Hepatocyte (in vitro differentiated cells): ENCODE measurements around the gene HTR2A. TPM values are rescaled to one million over a fixed set of nuclear protein-coding genes. Genes with fewer than 3 reads are reported as not detected.

ENCODE experiments used
- DNase-seq: peaks from one replicate; pipeline ENCODE4 v3.0.0-alpha.2; 2016; ENCODE audit warnings: low spot score
- H2AFZ ChIP-seq: fragments of 200-600 bp; sonication (generic); 2 replicates; pipeline ENCODE4 v1.6.0; 2016; ENCODE audit warnings: antibody characterized with exemption, mild to moderate bottlenecking
- H3K27ac ChIP-seq: fragments of 200-600 bp; sonication (generic); 2 replicates; pipeline ENCODE4 v1.5.1; 2016; ENCODE audit warnings: mild to moderate bottlenecking
- H3K27me3 ChIP-seq: fragments of 200-600 bp; sonication (generic); 2 replicates; pipeline ENCODE4 v1.6.1; 2016
- H3K36me3 ChIP-seq: fragments of 200-600 bp; sonication (generic); replicated peaks from 2 replicates; pipeline ENCODE4 v1.5.1; 2016; ENCODE audit warnings: low read depth; ENCODE audit not compliant: insufficient read depth
- H3K4me1 ChIP-seq: fragments of 200-600 bp; sonication (generic); 2 replicates; pipeline ENCODE4 v1.5.1; 2016; ENCODE audit warnings: mild to moderate bottlenecking, moderate library complexity; ENCODE audit not compliant: insufficient read depth
- H3K4me2 ChIP-seq: fragments of 200-600 bp; sonication (generic); 2 replicates; pipeline ENCODE4 v1.6.0; 2016
- H3K4me3 ChIP-seq: fragments of 200-600 bp; sonication (generic); 2 replicates; pipeline ENCODE4 v1.5.1; 2016; ENCODE audit warnings: mild to moderate bottlenecking
- H3K79me2 ChIP-seq: fragments of 200-600 bp; sonication (generic); 2 replicates; pipeline ENCODE4 v1.6.0; 2017; ENCODE audit warnings: mild to moderate bottlenecking
- H3K9me2 ChIP-seq: fragments of 200-600 bp; sonication (generic); replicated peaks from 2 replicates; pipeline ENCODE4 v1.6.0; 2017; ENCODE audit warnings: mild to moderate bottlenecking; ENCODE audit not compliant: insufficient read depth
- H3K9me3 ChIP-seq: fragments of 200-600 bp; sonication (generic); 2 replicates; pipeline ENCODE4 v1.5.1; 2016; ENCODE audit warnings: low read depth, mild to moderate bottlenecking
- H4K20me1 ChIP-seq: fragments of 200-600 bp; sonication (generic); 2 replicates; pipeline ENCODE4 v1.6.0; 2016; ENCODE audit warnings: mild to moderate bottlenecking; ENCODE audit not compliant: insufficient read depth, poor library complexity, severe bottlenecking
- EZH2 ChIP-seq: fragments of 200-600 bp; sonication (generic); IDR thresholded peaks from 2 replicates; pipeline ENCODE4 v1.6.1; 2016; ENCODE audit warnings: antibody characterized with exemption, mild to moderate bottlenecking, borderline replicate concordance
- EZH2phosphoT487 ChIP-seq: fragments of 200-600 bp; sonication (generic); IDR thresholded peaks from one replicate; pipeline ENCODE4 v1.6.1; 2018; ENCODE audit warnings: antibody characterized with exemption, mild to moderate bottlenecking, low read depth, moderate library complexity; ENCODE audit not compliant: unreplicated experiment, severe bottlenecking
- WGBS: methylation state at CpG from one replicate; pipeline ENCODE4 v1.1.6; 2016; ENCODE audit warnings: low lambda C conversion rate; ENCODE audit errors: missing lambda C conversion rate; 5-methylcytosine and 5-hydroxymethylcytosine counted together
- polyA plus RNA-seq: library from polyadenylated mRNA; unstranded; fragments of >200 nt; fragmentation: Nextera tagmentation; extraction: Ambion mirVana; gene quantifications from 2 replicates; pipeline ENCODE4 v1.2.1, GENCODE V29; 2016
- total RNA-seq: library from RNA; depleted of rRNA; stranded (reverse); fragments of >200 nt; gene quantifications from 2 replicates; pipeline ENCODE4 v1.2.3, GENCODE V29; 2014
- TF ChIP-seq, protein P1 (sequence below): fragments of 200-600 bp; sonication (generic); IDR thresholded peaks from 2 replicates; pipeline ENCODE4 v1.5.1; 2016; ENCODE audit warnings: antibody characterized with exemption, mild to moderate bottlenecking; ENCODE audit not compliant: poor library complexity

Gene HTR2A
- total and polyA plus RNA-seq, 2 experiments from 2014 or later = 0.23 TPM; not detected in 1

DNA sequence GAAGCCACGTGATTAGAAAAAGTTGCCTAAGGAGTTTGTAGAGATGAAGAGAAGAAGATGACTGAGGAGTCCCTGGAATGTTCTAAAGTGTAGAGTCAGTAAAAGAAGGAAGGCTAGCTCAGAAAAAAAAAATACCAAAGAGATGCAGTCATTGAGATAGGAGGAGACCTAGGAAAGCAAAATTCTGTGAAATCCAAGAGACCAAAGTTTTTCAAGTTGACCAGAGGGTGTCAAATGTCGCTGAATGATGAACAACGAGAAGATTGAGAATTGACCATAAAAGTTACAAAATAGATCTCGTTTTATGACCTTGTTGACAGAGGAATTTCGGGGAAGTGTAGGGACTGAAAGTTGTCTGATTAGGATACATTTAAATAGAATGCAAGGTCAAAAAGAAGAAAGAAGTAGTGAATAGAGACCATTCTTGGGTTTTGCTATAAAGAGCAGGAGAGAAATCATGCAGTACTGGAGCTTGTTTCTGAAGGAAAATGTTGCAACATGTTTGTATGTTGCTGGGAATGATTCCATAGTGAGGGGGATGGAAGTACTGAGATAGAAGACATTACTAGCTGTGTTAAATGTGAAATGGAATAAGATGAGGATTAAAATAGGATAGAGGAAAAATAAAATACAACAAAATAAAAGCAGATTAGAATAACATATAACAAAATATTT is 30.2 kb upstream of the HTR2A start:
- Histone ChIP-seq H4K20me1 (no peaks in the 10 kb centered on the region), H3K4me3 (no peak overlapping the region), H3K4me1 (peaks cover 6% of the 10 kb centered on the region), H3K9me3 (no peaks in the 10 kb centered on the region), H2AFZ (no peak overlapping the region), H3K4me2 (peak overlapping the region; percentile 26), H3K27ac (peak overlapping the region; percentile 53), H3K79me2 (no peaks in the 10 kb centered on the region), H3K27me3 (no peaks in the 10 kb centered on the region), H3K36me3 (no peaks in the 10 kb centered on the region), H3K9me2 (no peaks in the 10 kb centered on the region)
- no peak for DNase-seq
- 54% methylated on average over 5 of the region's 5 CpGs for WGBS
- TF ChIP-seq EZH2 (no peak), EZH2phosphoT487 (no peak)
- TF ChIP-seq, protein P1, sequence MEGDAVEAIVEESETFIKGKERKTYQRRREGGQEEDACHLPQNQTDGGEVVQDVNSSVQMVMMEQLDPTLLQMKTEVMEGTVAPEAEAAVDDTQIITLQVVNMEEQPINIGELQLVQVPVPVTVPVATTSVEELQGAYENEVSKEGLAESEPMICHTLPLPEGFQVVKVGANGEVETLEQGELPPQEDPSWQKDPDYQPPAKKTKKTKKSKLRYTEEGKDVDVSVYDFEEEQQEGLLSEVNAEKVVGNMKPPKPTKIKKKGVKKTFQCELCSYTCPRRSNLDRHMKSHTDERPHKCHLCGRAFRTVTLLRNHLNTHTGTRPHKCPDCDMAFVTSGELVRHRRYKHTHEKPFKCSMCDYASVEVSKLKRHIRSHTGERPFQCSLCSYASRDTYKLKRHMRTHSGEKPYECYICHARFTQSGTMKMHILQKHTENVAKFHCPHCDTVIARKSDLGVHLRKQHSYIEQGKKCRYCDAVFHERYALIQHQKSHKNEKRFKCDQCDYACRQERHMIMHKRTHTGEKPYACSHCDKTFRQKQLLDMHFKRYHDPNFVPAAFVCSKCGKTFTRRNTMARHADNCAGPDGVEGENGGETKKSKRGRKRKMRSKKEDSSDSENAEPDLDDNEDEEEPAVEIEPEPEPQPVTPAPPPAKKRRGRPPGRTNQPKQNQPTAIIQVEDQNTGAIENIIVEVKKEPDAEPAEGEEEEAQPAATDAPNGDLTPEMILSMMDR = no peak

DNA sequence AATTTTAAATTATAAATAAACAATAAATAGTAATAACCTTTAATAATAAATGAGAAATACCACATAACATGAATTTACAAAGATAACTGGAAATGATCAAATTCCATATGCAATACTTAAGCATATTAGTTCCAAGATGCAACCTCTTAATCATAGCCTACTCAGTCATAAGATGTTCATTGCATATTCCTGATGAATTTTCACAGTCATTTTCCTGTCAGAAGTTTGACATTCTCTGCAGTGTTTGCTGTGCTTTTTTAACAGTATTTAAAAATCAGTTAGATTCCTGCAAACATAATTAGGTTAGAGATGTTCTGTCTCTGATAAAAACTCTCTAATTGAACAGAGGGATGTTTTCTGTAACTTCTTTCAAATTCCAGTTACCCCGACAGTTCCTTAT is 28.6 kb upstream of the HTR2A start:
- H3K27me3 ChIP-seq = no peaks in the 10 kb centered on the region
- no peaks in the 10 kb centered on the region for H3K36me3 ChIP-seq
- H3K4me2 ChIP-seq = no peak overlapping the region
- no peaks in the 10 kb centered on the region for H3K9me3 ChIP-seq
- H2AFZ ChIP-seq = no peak overlapping the region
- TF ChIP-seq, protein P1 = no peak
- TF ChIP-seq EZH2 (no peak), EZH2phosphoT487 (no peak)
- 94% methylated on average over 1 of the region's 1 CpG for WGBS
- no peak overlapping the region for H3K27ac ChIP-seq
- DNase-seq = no peak
- H4K20me1 ChIP-seq = no peaks in the 10 kb centered on the region
- H3K4me3 ChIP-seq = no peak overlapping the region
- H3K79me2 ChIP-seq = no peaks in the 10 kb centered on the region
- H3K9me2 ChIP-seq = no peaks in the 10 kb centered on the region
- peaks cover 6% of the 10 kb centered on the region for H3K4me1 ChIP-seq

DNA sequence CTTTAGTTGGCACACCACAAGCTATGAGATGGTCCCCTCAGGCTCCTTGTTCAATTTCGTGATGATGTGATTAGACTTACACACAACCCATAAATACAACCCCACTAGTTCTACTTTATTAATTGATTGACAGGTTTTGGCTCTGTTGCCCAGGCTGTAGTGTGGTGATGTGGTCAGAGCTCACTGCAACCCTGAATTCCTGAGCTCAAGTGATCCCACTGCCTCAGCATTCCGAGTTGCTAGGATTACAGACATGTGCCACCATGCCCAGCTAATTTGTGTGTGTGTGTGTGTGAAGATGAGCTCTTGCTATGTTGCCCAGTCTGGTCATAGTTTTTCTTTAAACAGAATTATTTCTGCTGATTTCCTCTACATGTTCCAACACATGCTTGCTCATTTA is 17.5 kb upstream of the HTR2A start:
- Histone ChIP-seq H3K79me2 (no peaks in the 10 kb centered on the region), H2AFZ (no peak overlapping the region), H4K20me1 (no peaks in the 10 kb centered on the region), H3K9me2 (no peaks in the 10 kb centered on the region), H3K4me1 (no peaks in the 10 kb centered on the region), H3K27ac (no peak overlapping the region), H3K9me3 (no peaks in the 10 kb centered on the region), H3K4me3 (no peak overlapping the region), H3K4me2 (no peak overlapping the region), H3K36me3 (no peaks in the 10 kb centered on the region), H3K27me3 (no peaks in the 10 kb centered on the region)
- TF ChIP-seq EZH2phosphoT487 (no peak), EZH2 (no peak)
- TF ChIP-seq, protein P1 = no peak
- DNase-seq = no peak
- WGBS = 73% methylated on average over 2 of the region's 2 CpGs

DNA sequence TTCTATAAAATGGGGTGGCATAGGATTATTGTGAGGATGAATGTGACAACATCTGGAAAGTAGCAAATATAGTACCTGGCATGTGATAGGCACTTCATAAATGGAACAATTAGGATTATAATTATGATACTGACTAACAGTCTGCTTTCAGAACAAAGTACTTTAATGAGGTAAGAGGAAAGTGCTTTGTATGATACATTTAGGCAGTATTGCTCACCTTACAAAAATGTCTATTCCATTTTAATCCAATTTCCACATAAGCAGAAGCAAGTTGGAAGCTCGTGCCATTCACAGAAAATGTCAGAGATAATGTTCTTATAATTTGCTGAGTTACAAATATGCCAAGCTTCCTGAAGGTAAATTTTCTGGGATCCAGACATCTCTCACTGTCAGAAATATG is 16.9 kb upstream of the HTR2A start:
- TF ChIP-seq EZH2 (no peak), EZH2phosphoT487 (no peak)
- H3K79me2 ChIP-seq = no peaks in the 10 kb centered on the region
- H3K9me2 ChIP-seq = no peaks in the 10 kb centered on the region
- H3K27me3 ChIP-seq = no peaks in the 10 kb centered on the region
- no peaks in the 10 kb centered on the region for H3K9me3 ChIP-seq
- no peak for DNase-seq
- H3K4me3 ChIP-seq = no peak overlapping the region
- no peak overlapping the region for H2AFZ ChIP-seq
- WGBS = 75% methylated on average over 1 of the region's 1 CpG
- H3K4me1 ChIP-seq = no peaks in the 10 kb centered on the region
- no peak overlapping the region for H3K27ac ChIP-seq
- no peaks in the 10 kb centered on the region for H4K20me1 ChIP-seq
- H3K4me2 ChIP-seq = no peak overlapping the region
- H3K36me3 ChIP-seq = no peaks in the 10 kb centered on the region
